ENCODE data around the gene MAPK1. TPM values are rescaled to one million over a fixed set of nuclear protein-coding genes. Genes with fewer than 3 reads are reported as not detected.
A peak's percentile ranks its signal among the peaks of the same experiment; 100 is the strongest.
"Not testable (repeated sequence)": the region's sequence is repeated elsewhere in the genome, so short reads cannot be mapped to it uniquely, and the experiment has no call there.

MAPK1 gene
- total and polyA plus RNA-seq, 9 of the 15 experiments (the other 6 are each of a cell fraction or from before 2014, with no cell fraction given), result 46.3 to 575 (median 283) TPM

DNA sequence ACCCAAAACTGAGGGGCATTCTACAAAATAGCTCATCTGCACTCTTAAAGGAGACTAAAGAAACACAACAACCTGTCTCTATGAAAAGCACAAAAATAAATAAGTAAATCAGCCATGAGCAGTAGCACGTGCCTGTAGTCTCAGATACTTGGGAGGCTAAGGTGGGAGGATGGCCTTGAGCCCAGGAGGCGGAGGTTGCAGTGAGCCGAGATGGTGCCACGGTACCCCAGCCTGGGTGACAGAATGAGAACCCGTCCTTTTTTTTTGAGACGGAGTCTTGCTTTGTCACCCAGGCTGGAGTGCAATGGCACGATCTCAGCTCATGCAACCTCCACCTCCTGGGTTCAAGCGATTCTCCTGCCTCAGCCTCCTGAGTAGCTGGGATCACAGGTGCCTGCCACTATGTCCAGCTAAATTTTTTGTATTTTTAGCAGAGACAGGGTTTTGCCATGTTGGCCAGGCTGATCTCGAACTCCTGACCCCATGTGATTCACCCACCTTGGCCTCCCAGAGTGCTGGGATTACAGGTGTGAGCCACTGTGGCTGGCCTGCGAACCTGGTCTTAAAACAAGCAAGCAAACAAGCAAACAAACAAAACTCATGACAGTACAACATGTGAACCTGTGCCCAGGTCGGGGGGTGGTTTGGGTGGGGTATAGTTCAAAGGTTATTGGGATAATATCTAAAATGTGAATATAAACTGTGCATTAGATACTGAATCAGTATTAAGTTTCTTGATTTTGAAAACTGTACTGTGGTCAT, 76.4 kb downstream of the MAPK1 start (continued):
- TF ChIP-seq, protein P1, sequence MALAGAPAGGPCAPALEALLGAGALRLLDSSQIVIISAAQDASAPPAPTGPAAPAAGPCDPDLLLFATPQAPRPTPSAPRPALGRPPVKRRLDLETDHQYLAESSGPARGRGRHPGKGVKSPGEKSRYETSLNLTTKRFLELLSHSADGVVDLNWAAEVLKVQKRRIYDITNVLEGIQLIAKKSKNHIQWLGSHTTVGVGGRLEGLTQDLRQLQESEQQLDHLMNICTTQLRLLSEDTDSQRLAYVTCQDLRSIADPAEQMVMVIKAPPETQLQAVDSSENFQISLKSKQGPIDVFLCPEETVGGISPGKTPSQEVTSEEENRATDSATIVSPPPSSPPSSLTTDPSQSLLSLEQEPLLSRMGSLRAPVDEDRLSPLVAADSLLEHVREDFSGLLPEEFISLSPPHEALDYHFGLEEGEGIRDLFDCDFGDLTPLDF (CRISPR knock-in tag; IDR thresholded peaks at IDR 0.05), result 0 out of 2 replicates have a peak, but pooled peaks have one; percentile 5
- TF ChIP-seq, protein P2, sequence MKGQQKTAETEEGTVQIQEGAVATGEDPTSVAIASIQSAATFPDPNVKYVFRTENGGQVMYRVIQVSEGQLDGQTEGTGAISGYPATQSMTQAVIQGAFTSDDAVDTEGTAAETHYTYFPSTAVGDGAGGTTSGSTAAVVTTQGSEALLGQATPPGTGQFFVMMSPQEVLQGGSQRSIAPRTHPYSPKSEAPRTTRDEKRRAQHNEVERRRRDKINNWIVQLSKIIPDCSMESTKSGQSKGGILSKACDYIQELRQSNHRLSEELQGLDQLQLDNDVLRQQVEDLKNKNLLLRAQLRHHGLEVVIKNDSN (CRISPR knock-in tag; IDR thresholded peaks at IDR 0.05), result peak; percentile 14; the same call in 1 of the 2 replicates
- TF ChIP-seq KAT7 (CRISPR knock-in tag; IDR thresholded peaks at IDR 0.05; ENCODE audit: borderline replicate concordance), result 0 out of 2 replicates have a peak, but pooled peaks have one; percentile 3
- TF ChIP-seq TBL1XR1 (IDR thresholded peaks at IDR 0.05; ENCODE audit: low read length in 2 of 2), result 0 out of 4 replicates have a peak, but pooled peaks of 1 of the 2 experiments have one; percentile 33
- 0 out of 2 replicates have a peak, but pooled peaks have one; percentile 12 for TF ChIP-seq SMC3 (conservative IDR thresholded peaks at IDR 0.05; ENCODE audit: insufficient read depth, low read depth, low read length)
- not testable (repeated sequence) for TF ChIP-seq TEAD4 (IDR thresholded peaks at IDR 0.05; ENCODE audit: low read length); JUND (tag; IDR thresholded peaks at IDR 0.05; ENCODE audit: borderline replicate concordance, low read depth, low read length); CEBPG (tag; conservative IDR thresholded peaks at IDR 0.05 in 1 of 2, IDR thresholded peaks at IDR 0.05 in 1 of 2)
- peak; percentile 59; the same call in 1 of the 2 replicates for TF ChIP-seq TEAD4 (CRISPR knock-in tag; IDR thresholded peaks at IDR 0.05; ENCODE audit: borderline replicate concordance)
- peak; percentile 22; the same call in 1 of the 2 replicates for TF ChIP-seq JUND (IDR thresholded peaks at IDR 0.05; ENCODE audit: borderline replicate concordance, low read depth, low read length)
- 0 out of 2 replicates have a peak, but pooled peaks have one; percentile 3 for TF ChIP-seq CEBPG (CRISPR knock-in tag; IDR thresholded peaks at IDR 0.05)
- TF ChIP-seq RCOR1 (IDR thresholded peaks at IDR 0.05; ENCODE audit: borderline replicate concordance in 1 of 2, low read depth in 2 of 2, low read length in 2 of 2), result 0 out of 4 replicates have a peak, but pooled peaks of 1 of the 2 experiments have one; percentile 9
